HG03469 (cell line): ENCODE data around the gene NUDT4.
"Not testable (repeated sequence)": the region's sequence is repeated elsewhere in the genome, so short reads cannot be mapped to it uniquely, and the experiment has no call there.

Source experiments
- ATAC-seq: cut with Tn5 transposase; IDR thresholded peaks from one replicate; pipeline ENCODE4 v1.9.1; 2021; ENCODE audit warnings: mild to moderate bottlenecking, moderate library complexity, moderate number of reproducible peaks; ENCODE audit not compliant: unreplicated experiment

The NUDT4 gene

GRCh38 chr12:93399183-93399863 lies 21.6 kb downstream of the NUDT4 start:
- ATAC-seq, result peak; percentile 69

DNA sequence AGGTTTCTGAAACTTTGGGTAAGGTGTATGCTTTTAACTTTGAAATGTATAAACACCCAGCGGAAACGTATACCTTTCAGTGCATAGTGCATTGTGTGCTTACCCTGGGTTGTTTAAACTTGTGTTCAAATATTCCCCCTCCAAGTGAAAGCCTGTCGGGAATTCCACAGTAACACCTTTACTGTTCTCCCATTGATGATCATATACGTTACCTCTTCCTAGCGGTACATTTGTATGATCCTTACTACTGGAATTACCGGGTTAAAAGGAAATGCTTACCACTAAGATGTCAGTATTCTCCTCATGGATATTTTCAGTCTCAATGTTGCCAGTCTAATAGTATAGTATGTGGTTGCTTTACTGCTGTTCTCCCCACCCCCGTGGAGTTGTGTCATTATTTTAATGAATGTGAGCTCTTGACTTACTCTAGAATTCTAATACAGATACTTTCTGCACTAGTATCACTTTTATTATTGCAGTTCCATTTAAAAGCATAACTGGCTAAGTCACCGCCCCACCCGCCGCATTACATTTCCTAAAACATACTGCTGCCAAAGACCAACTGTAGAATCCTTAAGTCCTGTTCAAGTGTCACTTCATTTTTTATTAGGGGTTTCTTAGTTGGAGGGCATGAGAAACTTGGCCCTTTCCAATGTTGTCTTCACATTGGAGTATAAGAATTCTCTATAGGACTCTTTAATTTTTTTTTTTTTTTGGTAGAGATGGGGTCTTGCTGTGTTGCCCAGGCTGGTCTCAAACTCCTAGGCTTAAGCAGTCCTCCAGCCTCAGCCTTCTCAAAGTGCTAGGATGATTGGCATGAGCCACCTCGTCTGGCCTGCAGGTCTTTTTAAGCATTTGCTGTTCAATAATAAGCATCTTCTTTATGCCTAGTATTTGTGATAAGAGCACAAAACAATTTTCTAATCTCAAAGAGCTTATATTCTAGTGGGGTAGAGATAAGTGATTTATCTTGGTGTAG lies 24.9 kb downstream of the NUDT4 start:
- no peak for ATAC-seq

DNA sequence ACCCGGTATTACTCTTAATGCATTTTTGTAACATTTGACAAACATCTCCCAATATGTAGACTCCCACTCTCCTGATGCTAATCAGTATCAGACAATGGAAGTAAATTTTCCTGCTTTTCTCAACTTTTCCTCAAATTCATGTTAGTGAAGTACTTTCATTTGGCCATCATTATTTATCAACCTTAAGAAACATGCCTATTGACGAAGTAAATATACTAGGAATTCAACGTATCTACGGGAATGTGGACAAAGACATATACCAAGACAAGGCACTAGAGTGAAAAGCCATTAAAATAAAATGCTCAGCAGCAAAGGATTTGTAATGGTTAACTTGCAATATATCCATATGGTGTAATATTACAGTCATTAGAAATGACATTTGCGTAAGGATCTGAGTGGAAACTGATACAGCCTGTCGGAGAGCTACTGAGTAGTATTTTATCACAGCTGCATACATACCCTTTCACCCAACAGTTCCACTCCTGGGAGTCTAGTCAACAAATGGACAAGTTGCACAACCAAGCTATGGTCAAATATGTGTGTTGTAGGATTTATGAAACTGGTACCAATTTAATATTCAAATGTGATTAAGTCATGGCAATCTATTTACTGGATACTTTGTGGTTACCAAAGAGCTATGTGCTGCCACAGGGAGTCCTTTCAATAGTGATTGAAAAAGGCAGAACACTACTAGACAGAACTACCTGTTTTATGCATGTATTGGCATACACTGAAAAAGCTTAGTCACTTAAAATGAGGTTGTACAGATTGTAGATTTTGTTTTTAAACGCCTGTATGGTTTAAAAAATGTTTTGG lies 26.5 kb downstream of the NUDT4 start:
- ATAC-seq, result no peak

DNA sequence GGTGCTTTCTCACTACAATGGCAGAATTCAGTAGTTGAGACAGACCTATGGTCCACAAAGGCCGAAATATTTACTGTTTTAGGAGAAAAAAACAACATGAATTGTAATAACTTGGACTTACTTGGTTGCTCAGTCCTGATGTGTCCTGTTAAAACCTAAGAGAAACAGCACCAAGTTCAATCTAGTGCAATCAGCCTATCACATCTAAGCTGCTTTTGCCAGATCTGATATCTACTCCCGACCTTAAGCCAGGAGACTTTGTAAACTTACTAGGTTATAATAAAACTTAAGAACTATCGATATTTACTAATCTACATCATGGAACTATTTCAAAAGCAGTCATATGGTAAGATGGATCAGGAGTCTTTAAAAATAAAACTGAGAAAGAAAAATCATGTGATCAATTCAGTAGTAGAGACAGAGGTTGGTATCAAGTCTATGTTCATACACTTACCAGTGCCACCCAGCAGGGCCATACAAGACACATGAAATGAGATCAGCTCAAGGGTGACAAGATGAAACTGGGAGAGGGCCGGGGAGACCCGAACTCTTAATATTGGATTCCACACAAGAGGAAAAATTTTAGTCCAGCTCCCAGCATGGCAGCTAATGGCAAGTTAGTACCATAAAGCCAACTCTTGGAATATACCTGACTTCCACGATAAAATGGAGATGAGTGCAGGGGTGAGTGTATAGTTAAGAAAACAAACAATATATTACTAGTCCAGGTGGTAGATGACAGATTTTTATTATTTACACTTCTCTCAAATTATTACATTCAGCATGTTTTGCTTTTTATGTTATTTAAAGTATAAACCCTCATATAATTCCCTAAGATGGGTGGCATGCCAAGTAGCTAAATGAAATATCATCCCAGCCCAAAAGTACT lies 27.5 kb downstream of the NUDT4 start:
- ATAC-seq, result no peak

DNA sequence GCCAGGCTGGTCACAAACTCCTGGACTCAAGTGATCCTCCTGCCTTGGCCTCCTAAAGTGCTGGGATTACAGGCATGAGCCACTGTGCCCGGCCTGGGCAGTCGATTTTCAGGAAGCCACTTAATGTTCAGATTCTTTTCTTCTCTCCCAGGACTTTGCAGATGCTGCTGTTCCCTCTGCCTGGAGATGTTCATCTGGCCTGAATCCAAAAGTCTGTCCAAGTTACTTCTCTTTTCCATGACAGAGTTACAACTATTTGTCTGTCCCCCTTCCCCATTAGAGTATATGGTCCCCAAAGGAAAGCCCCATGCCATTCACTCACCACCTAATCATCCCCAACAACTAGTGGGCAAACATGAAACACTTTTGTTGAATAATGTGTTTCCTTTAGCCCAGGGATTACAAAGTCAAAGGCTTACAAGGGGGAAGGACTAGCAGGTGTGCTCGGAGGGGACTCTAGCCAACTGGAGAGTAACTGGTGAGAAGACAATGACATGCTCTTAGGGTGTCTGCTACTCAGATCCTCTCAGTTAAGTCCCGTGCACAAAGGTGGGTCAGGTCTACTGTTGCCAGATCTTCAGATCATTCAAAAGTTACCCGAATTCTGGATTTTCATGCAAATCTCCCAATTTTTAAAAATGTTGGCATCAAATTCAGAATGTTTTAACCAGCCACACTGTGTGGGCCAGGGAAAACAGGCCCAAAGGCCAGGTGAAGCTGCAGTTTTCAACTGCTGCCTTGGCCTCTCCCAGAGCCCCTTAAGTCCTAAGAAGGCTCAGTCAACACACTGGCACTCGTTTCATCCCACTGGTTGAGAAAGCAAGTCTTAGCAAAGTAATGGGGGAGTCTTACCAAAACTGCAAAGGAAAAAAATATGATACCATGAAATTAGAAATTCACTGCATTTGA lies 29.6 kb downstream of the NUDT4 start:
- no peak for ATAC-seq

GRCh38 chr12:93407963-93408283 lies 30.2 kb downstream of the NUDT4 start:
- no peak for ATAC-seq

DNA sequence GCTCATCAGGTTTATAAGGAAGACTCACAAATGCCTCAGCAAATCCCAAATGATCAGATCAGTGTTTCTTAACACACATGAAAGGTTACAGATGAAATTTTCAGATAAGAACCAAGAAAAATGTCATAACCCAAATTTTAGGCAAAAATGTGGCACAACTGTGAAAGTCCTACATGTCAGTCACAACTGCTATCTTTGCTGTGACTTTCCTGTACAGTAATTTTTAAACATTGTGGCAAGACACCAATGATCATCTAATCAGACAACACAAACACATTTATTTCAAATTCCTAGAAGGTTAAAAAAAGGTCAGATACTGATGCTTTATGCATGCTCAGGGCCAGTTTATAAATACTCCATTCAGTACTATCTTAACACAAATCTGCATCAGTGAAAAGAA lies 31.1 kb downstream of the NUDT4 start:
- no peak for ATAC-seq

GRCh38 chr12:93409343-93410187 lies 31.8 kb downstream of the NUDT4 start:
- not testable (repeated sequence) for ATAC-seq

GRCh38 chr12:93411060-93411459 lies 33.3 kb downstream of the NUDT4 start:
- ATAC-seq, result not testable (repeated sequence)

- ATAC-seq, result not testable (repeated sequence)
These were observed 34.7 kb downstream of the NUDT4 start for GRCh38 chr12:93412396-93412795.

DNA sequence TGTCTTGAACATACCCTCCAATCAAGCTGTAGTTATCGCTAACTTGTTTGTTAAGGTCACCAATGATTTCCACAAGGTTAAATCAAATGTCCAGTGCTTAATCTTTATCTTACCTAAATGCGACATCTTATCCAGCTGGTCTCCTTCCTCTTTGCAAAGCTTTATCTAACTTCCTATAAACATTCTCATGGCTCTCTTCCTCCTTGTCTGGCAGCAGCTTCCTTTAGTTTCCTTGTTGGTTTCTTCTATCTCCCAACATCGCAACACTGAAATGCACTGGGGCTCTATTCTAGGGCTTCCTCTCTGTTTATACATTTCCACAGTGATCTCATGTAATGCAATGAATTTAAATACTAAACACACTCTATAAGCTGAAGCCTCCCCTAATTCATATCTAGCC lies 35.3 kb downstream of the NUDT4 start:
- no peak for ATAC-seq

- ATAC-seq, result no peak
These were observed 38.2 kb downstream of the NUDT4 start for GRCh38 chr12:93415723-93416464.

- no peak for ATAC-seq
These were observed 40.3 kb downstream of the NUDT4 start for GRCh38 chr12:93417967-93418480.

DNA sequence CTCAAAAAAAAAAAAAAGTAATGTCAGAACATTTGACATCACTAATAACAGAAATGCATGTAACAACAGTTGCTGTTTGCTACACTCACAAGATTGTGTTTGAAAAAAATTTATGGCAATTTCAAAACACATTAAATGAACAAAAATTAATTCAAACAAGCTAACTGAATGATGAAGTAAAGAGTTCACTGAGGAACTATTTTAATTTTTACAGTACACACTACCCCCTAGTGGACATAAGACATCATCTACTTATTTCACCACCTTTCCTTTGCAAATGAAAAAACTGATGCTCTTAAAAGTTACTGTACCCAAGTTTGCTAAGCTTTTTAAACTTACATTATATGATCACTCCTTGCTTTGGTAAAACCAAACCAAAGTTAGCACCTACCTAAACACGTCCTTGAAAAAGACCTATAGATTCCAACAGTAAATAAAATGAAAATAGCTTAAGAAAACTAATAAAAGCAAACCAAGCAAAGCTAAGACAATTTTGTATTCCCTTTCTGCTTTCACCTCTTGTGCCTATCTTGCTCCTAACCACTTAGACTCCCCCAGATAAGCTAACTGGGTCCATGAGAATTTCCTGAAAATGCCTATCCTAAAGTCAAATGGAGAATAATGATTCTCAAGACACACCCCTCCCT lies 41.8 kb downstream of the NUDT4 start:
- no peak for ATAC-seq

- ATAC-seq, result no peak
These were observed 44.3 kb downstream of the NUDT4 start for GRCh38 chr12:93422050-93422449.

GRCh38 chr12:93425736-93426411 lies 48.1 kb downstream of the NUDT4 start:
- ATAC-seq, result no peak
